Measurements from ENCODE around the gene TAS2R30.
"Not testable (repeated sequence)": the region's sequence is repeated elsewhere in the genome, so short reads cannot be mapped to it uniquely, and the experiment has no call there.

TAS2R30 gene

GRCh38 chr12:11130999-11131398 lies 3.4 kb downstream of the TAS2R30 start:
- DNase-seq (ENCODE audit: insufficient read length, low spot score) (no peak), FAIRE-seq (no peak)

- FAIRE-seq (peak; percentile 20), DNase-seq (ENCODE audit: insufficient read length, low spot score) (no peak)
Observed at GRCh38 chr12:11130382-11130781, 4.1 kb downstream of the TAS2R30 start.

DNA sequence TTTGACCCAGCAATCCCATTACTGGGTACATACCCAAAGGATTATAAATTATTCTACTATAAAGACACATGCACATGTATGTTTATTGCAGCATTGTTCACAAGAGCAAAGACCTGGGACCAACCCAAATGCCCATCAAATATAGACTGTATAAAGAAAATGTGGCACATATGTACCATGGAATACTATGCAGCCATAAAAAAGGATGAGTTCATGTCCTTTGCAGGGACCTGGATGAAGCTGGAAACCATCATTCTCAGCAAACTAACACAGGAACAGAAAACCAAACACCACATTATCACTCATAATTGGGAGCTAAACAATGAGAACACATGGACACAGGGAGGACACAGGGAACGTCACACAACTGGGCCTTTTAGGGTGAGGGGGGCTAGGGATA lies 20.3 kb downstream of the TAS2R30 start:
- not testable (repeated sequence) for DNase-seq (ENCODE audit: insufficient read length, low spot score); FAIRE-seq

DNA sequence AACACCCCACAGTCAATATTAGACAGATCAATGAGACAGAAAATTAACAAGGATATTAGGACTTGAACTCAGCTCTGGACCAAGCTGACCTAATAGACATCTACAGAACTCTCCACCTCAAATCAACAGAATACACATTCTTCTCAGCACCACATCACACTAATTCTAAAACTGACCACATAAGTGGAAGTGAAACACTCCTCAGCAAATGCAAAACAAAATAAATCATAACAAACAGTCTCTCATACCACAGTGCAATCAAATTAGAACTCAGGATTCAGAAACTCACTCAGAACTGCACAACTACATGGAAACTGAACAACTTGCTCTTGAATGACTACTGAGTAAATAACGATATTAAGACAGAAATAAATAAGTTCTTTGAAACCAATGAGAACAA lies 23.2 kb downstream of the TAS2R30 start:
- FAIRE-seq: not testable (repeated sequence)

GRCh38 chr12:11108862-11109261 lies 25.6 kb downstream of the TAS2R30 start:
- DNase-seq (ENCODE audit: insufficient read length, low spot score) (no peak), FAIRE-seq (no peak)

More for the DNA sequence above, 23.2 kb downstream of the TAS2R30 start:
- DNase-seq (ENCODE audit: insufficient read length, low spot score): not testable (repeated sequence)

- DNase-seq (ENCODE audit: insufficient read length, low spot score): no peak
- FAIRE-seq: no peak
Observed at GRCh38 chr12:11107719-11108118, 26.7 kb downstream of the TAS2R30 start.

DNA sequence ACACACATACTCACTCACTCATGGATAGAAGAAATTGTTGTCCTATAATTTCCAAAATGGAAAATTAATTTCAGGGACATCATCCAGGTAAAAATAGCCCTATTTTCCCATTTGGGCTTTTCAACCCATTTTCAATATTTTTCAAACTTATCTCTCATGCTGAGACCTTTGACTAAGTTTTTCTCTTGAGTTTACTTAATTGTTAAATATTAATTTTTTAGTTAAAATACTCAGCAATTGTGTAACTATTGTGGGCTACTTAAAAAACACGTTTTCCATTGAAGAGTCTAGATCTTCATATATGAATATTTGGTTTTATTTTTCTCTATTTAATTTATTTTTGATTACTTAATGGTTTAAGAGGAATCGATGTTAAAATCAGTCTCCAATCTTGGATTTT lies 28.2 kb downstream of the TAS2R30 start:
- DNase-seq (ENCODE audit: insufficient read length, low spot score) (no peak), FAIRE-seq (no peak)

DNA sequence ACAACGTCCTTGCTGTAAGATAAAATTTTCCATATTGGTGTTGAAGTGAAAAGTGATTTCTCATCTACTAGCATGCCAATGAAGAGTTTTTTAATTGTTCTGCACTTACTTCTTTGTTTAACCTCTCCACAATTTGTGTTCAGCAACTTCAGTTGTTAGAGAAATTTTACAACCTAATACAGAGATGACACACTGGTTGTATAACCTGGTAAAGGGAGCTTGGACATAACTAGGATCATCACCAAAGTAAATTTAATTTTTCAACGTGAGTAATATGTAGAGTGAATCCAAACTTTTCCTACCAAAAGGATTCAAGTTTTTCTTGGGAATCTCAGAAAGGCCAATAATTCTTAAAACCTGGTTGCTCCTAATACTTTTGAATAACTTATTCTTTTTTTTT lies 28.9 kb downstream of the TAS2R30 start:
- DNase-seq (ENCODE audit: insufficient read length, low spot score) (no peak), FAIRE-seq (no peak)

GRCh38 chr12:11094910-11095309 lies 39.5 kb downstream of the TAS2R30 start:
- DNase-seq (ENCODE audit: insufficient read length, low spot score); FAIRE-seq: not testable (repeated sequence)

GRCh38 chr12:11092128-11092527 lies 42.3 kb downstream of the TAS2R30 start, which contains the start of gene TAS2R43:
TSS of gene TAS2R43 (minus strand) at chr12:11092313. CDS start at chr12:11092229, 84 bp downstream.
- no peak for DNase-seq (ENCODE audit: insufficient read length, low spot score)
- no peak for FAIRE-seq

GRCh38 chr12:11089246-11089645 lies 45.2 kb downstream of the TAS2R30 start:
- FAIRE-seq (no peak), DNase-seq (ENCODE audit: insufficient read length, low spot score) (no peak)

DNA sequence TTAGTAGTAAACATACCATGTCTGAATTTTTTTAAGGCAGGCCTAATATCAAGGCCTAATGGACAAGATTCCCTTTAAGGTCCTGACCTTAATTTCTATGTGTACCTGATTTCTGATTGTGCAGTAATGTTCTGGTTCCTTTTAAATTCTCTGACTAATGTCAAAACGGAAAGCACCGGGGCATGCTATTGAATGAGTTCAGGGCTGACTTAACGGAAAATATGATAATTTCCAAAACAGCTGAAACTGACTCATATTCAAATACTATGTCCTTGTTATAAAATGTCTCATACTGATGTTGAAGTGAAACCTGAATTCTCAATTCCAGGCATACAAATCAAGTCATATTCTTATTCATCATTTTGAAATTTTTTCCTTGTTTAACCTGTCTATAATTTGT lies 49.0 kb downstream of the TAS2R30 start:
- FAIRE-seq (no peak), DNase-seq (ENCODE audit: insufficient read length, low spot score) (no peak)

Data from HTR-8/SVneo (cell line).